HEK293T (cell line): ENCODE results near the gene RPTOR.

ENCODE experiments used
- ARNT ChIP-seq: fragments of 450-650 bp; IDR thresholded peaks from 2 replicates; pipeline ENCODE4 v1.6.1; 2017; ENCODE audit warnings: mild to moderate bottlenecking
- BHLHE40 ChIP-seq: fragments of 450-650 bp; IDR thresholded peaks from 2 replicates; pipeline ENCODE4 v1.6.1; 2016; ENCODE audit warnings: mild to moderate bottlenecking, moderate library complexity, borderline replicate concordance
- ELF4 ChIP-seq: fragments of 450-650 bp; IDR thresholded peaks from 2 replicates; pipeline ENCODE4 v1.6.1; 2017; ENCODE audit warnings: antibody characterized with exemption
- FOXA1 ChIP-seq: fragments of 450-650 bp; IDR thresholded peaks from 2 replicates; pipeline ENCODE4 v1.6.1; 2016; ENCODE audit warnings: mild to moderate bottlenecking
- FOXK2 ChIP-seq: fragments of 450-650 bp; IDR thresholded peaks from 2 replicates; pipeline ENCODE4 v1.6.1; 2016; ENCODE audit warnings: mild to moderate bottlenecking
- FOXM1 ChIP-seq: fragments of 450-650 bp; IDR thresholded peaks from 2 replicates; pipeline ENCODE4 v1.6.1; 2017; ENCODE audit warnings: mild to moderate bottlenecking, borderline replicate concordance
- L3MBTL2 ChIP-seq: fragments of 450-650 bp; conservative IDR thresholded peaks from 2 replicates; pipeline ENCODE4 v1.6.1; 2016; ENCODE audit warnings: mild to moderate bottlenecking
- LEF1 ChIP-seq: fragments of 450-650 bp; IDR thresholded peaks from 2 replicates; pipeline ENCODE4 v1.6.1; 2017; ENCODE audit warnings: mild to moderate bottlenecking, borderline replicate concordance
- NFRKB ChIP-seq: fragments of 450-650 bp; IDR thresholded peaks from 2 replicates; pipeline ENCODE4 v1.6.1; 2016; ENCODE audit warnings: mild to moderate bottlenecking, moderate library complexity
- PKNOX1 ChIP-seq: fragments of 450-650 bp; IDR thresholded peaks from 2 replicates; pipeline ENCODE4 v1.6.1; 2016
- SP1 ChIP-seq: fragments of 450-650 bp; IDR thresholded peaks from 2 replicates; pipeline ENCODE4 v1.6.1; 2017
- SUZ12 ChIP-seq: fragments of 450-650 bp; IDR thresholded peaks from 2 replicates; pipeline ENCODE4 v1.6.1; 2016; ENCODE audit warnings: mild to moderate bottlenecking
- TARDBP ChIP-seq: fragments of 450-650 bp; IDR thresholded peaks from 2 replicates; pipeline ENCODE4 v1.6.1; 2016

DNA sequence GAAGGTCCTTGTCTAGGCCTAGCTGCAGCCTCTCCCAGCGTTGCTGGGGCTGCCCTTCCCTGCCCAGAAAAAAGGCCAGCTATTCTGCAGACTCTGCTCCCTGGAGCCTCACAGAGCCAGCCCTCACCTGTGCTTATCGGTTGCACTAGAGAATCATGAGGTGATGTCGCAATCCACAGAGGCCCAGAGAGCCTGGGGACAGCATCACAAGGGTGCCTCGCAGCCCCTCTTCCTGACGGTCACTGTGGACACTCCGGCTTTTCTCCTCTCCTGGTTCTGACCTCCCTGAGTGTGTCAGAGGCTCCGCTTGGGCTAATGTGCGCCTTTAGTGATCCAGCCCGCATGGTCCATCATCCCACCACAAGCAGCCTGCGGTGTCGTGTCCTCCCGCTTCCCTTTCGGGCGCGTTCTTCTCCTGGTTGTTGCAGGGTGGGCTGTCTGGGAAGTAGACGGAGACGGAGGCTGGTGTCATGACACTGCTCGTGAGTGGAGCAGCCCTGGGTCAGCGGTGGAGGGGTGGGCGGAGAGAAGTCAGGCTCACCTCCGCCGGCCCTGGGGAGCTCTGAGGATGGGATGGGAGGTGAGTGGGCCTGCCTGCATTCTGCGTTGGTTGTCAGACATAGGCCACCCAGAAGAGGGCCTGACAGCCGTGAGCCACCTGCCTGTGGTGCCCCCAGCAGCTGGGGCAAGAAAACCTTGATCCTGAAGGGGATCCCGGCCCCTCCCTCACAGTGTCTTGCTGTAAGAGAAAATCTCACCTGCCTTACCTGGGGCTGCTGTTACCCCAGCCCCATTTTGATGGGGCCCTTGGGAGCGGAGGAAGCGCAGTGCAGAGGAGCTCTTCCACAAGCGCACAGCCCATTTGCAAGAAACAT is 281.1 kb downstream of the RPTOR start:
- no peak for TF ChIP-seq SP1
- TF ChIP-seq NFRKB = no peak
- TF ChIP-seq FOXK2 = no peak
- no peak for TF ChIP-seq FOXA1
- no peak for TF ChIP-seq L3MBTL2
- TF ChIP-seq TARDBP = no peak
- no peak for TF ChIP-seq FOXM1
- TF ChIP-seq LEF1 = no peak
- TF ChIP-seq ARNT = no peak
- TF ChIP-seq SUZ12 = no peak
- TF ChIP-seq PKNOX1 = no peak
- TF ChIP-seq ELF4 = no peak
- no peak for TF ChIP-seq BHLHE40
